H9 (cell line): Measurements from ENCODE around the gene HMGB1. TPM values are rescaled to one million over a fixed set of nuclear protein-coding genes. Genes with fewer than 3 reads are reported as not detected.

ENCODE experiments used
- DNase-seq: peaks from one replicate; pipeline ENCODE4 v3.0.0-alpha.2; 2017
- H2AFZ ChIP-seq: one replicate; pipeline ENCODE4 v1.6.1; 2013; ENCODE audit warnings: mild to moderate bottlenecking, low read length, control low read depth, moderate library complexity
- H2AK5ac ChIP-seq: 2 replicates; pipeline ENCODE4 v1.6.1; 2013; ENCODE audit warnings: low read length, control low read depth, mixed read lengths; ENCODE audit not compliant: insufficient read length
- H2BK120ac ChIP-seq: one replicate; pipeline ENCODE4 v1.6.1; 2013; ENCODE audit warnings: low read depth, mild to moderate bottlenecking, low read length, control low read depth, inconsistent platforms; ENCODE audit not compliant: poor library complexity, severe bottlenecking
- H2BK12ac ChIP-seq: 2 replicates; pipeline ENCODE4 v1.6.1; 2013; ENCODE audit warnings: low read length, control low read depth, mixed read lengths, low read depth; ENCODE audit not compliant: insufficient read length
- H2BK15ac ChIP-seq: 2 replicates; pipeline ENCODE4 v1.6.1; 2013; ENCODE audit warnings: low read depth, low read length, control low read depth
- H2BK20ac ChIP-seq: one replicate; pipeline ENCODE4 v1.6.1; 2013; ENCODE audit warnings: low read depth, mild to moderate bottlenecking, low read length, control low read depth, inconsistent platforms; ENCODE audit not compliant: poor library complexity, severe bottlenecking
- H2BK5ac ChIP-seq: 2 replicates; pipeline ENCODE4 v1.6.1; 2013; ENCODE audit warnings: low read length, control low read depth, mixed read lengths; ENCODE audit not compliant: insufficient read length
- H3K14ac ChIP-seq: 2 replicates; pipeline ENCODE4 v1.6.1; 2013; ENCODE audit warnings: low read length, control low read depth; ENCODE audit not compliant: insufficient read depth
- H3K18ac ChIP-seq: 2 replicates; pipeline ENCODE4 v1.6.1; 2013; ENCODE audit warnings: low read depth, mild to moderate bottlenecking, mixed read lengths, low read length, control low read depth; ENCODE audit not compliant: insufficient read length
- H3K23ac ChIP-seq: 2 replicates; pipeline ENCODE4 v1.6.1; 2013; ENCODE audit warnings: low read length, control low read depth, mixed read lengths, low read depth; ENCODE audit not compliant: insufficient read length
- H3K23me2 ChIP-seq: 2 replicates; pipeline ENCODE4 v1.6.1; 2013; ENCODE audit warnings: low read depth, mild to moderate bottlenecking, mixed read lengths, low read length, control low read depth; ENCODE audit not compliant: insufficient read length, poor library complexity, severe bottlenecking
- H3K27ac ChIP-seq: 2 replicates; pipeline ENCODE4 v1.5.1; 2013; ENCODE audit warnings: low read length, control low read depth, mixed read lengths, low read depth; ENCODE audit not compliant: insufficient read length
- H3K27me3 ChIP-seq: 2 replicates; pipeline ENCODE4 v1.6.1; 2013; ENCODE audit warnings: low read length, control low read depth, inconsistent platforms; ENCODE audit not compliant: insufficient read depth
- H3K4ac ChIP-seq: 2 replicates; pipeline ENCODE4 v1.6.1; 2013; ENCODE audit warnings: low read depth, mild to moderate bottlenecking, control low read depth, inconsistent platforms, low read length, moderate library complexity
- H3K4me1 ChIP-seq: 2 replicates; pipeline ENCODE4 v1.6.1; 2013; ENCODE audit warnings: low read length, control low read depth, inconsistent platforms; ENCODE audit not compliant: insufficient read depth
- H3K4me2 ChIP-seq: 2 replicates; pipeline ENCODE4 v1.6.1; 2013; ENCODE audit warnings: low read length, control low read depth, mixed read lengths; ENCODE audit not compliant: insufficient read length, insufficient read depth
- H3K56ac ChIP-seq: 2 replicates; pipeline ENCODE4 v1.6.1; 2013; ENCODE audit warnings: low read depth, mild to moderate bottlenecking, mixed read lengths, low read length, control low read depth; ENCODE audit not compliant: insufficient read length
- H3K79me1 ChIP-seq: 2 replicates; pipeline ENCODE4 v1.6.1; 2013; ENCODE audit warnings: low read depth, mild to moderate bottlenecking, moderate library complexity, low read length, control low read depth, inconsistent platforms; ENCODE audit not compliant: insufficient read depth, poor library complexity, severe bottlenecking
- H3K79me2 ChIP-seq: 2 replicates; pipeline ENCODE4 v1.6.1; 2013; ENCODE audit warnings: low read length, control low read depth, inconsistent platforms; ENCODE audit not compliant: insufficient read depth
- H3K9ac ChIP-seq: 2 replicates; pipeline ENCODE4 v1.6.1; 2013; ENCODE audit warnings: low read length, control low read depth, mixed read lengths; ENCODE audit not compliant: insufficient read length; ENCODE audit errors: extremely low read depth
- H3K9me3 ChIP-seq: one replicate; pipeline ENCODE4 v1.6.1; 2013; ENCODE audit warnings: low read depth, low read length, inconsistent platforms; ENCODE audit not compliant: control insufficient read depth
- H3T11ph ChIP-seq: one replicate; pipeline ENCODE4 v1.6.1; 2013; ENCODE audit warnings: mild to moderate bottlenecking, low read length, control low read depth, inconsistent platforms
- H4K20me1 ChIP-seq: one replicate; pipeline ENCODE4 v1.6.1; 2013; ENCODE audit not compliant: control insufficient read depth, insufficient read length, insufficient read depth
- H4K5ac ChIP-seq: 2 replicates; pipeline ENCODE4 v1.6.1; 2013; ENCODE audit warnings: low read depth, mild to moderate bottlenecking, mixed read lengths, low read length, control low read depth; ENCODE audit not compliant: insufficient read length
- H4K8ac ChIP-seq: replicated peaks from 2 replicates; pipeline ENCODE4 v1.6.1; 2013; ENCODE audit warnings: low read length, control low read depth, mixed read lengths, low read depth; ENCODE audit not compliant: insufficient read length
- H4K91ac ChIP-seq: 2 replicates; pipeline ENCODE4 v1.6.1; 2013; ENCODE audit warnings: low read depth, mild to moderate bottlenecking, moderate library complexity, mixed read lengths, low read length, control low read depth; ENCODE audit not compliant: insufficient read length
- H3K27ac Mint-ChIP-seq, 3 experiments: 2 replicates in 2 of 3; 3 replicates in 1 of 3; pipeline ENCODE4 v1.8.0; 2020 to 2021; ENCODE audit warnings: mixed read lengths in 3 of 3, mild to moderate bottlenecking in 1 of 3, moderate library complexity in 1 of 3
- H3K27me3 Mint-ChIP-seq: 2 replicates; pipeline ENCODE4 v1.8.0; 2021; ENCODE audit warnings: low read depth, mild to moderate bottlenecking, moderate library complexity, mixed read lengths
- H3K36me3 Mint-ChIP-seq, 3 experiments: 2 replicates in 2 of 3; 3 replicates in 1 of 3; pipeline ENCODE4 v1.8.0; 2020 to 2021; ENCODE audit warnings: low read depth in 3 of 3, mixed read lengths in 3 of 3; ENCODE audit not compliant: insufficient read depth in 1 of 3
- H3K4me1 Mint-ChIP-seq, 2 experiments: 2 replicates each; pipeline ENCODE4 v1.8.0; 2020; ENCODE audit warnings: mixed read lengths in 2 of 2
- H3K4me3 Mint-ChIP-seq, 2 experiments: 2 replicates in 1 of 2; 3 replicates in 1 of 2; pipeline ENCODE4 v1.8.0; 2020 to 2021; ENCODE audit warnings: mild to moderate bottlenecking in 2 of 2, mixed read lengths in 2 of 2, moderate library complexity in 1 of 2
- H3K9me3 Mint-ChIP-seq, 2 experiments: 2 replicates in 1 of 2; 3 replicates in 1 of 2; pipeline ENCODE4 v1.8.0; 2020; ENCODE audit warnings: mild to moderate bottlenecking in 2 of 2, mixed read lengths in 2 of 2, moderate library complexity in 1 of 2
- WGBS: extraction: QIAGEN DNeasy Blood & Tissue Kit; methylation state at CpG from one replicate; pipeline ENCODE4 v1.1.7; 2013; ENCODE audit warnings: missing lambda C conversion rate, low lambda C conversion rate, mixed read lengths; ENCODE audit not compliant: insufficient read length; ENCODE audit errors: extremely low coverage; 5-methylcytosine and 5-hydroxymethylcytosine counted together
- total RNA-seq: library from RNA; stranded (reverse); gene quantifications from 2 replicates; pipeline ENCODE4 v1.2.1, GENCODE V29; 2021
- TF ChIP-seq, protein P1 (sequence below): fragments of 200-600 bp; sonication (generic); conservative IDR thresholded peaks from 3 replicates; pipeline ENCODE4 v1.8.0; 2021; ENCODE audit warnings: antibody characterized with exemption, mild to moderate bottlenecking

Gene HMGB1
- total RNA-seq, 1 experiment from 2014 or later = 688 TPM

DNA sequence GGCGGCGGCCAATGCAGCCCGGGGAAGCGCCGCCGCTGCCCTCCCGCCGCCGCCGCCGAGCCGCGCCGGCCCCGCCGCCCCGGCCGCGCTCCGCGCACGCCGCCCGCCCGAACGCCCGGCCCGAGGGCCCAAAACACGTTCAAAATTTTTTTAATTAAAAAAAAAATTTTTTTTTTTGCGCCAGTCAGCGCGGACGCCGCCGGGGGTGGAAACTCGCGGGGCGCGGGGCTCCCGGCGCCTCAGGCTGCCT is 468 bp downstream of the HMGB1 start:
- Histone ChIP-seq H3K4me1 (peaks cover 3% of the 10 kb centered on the region; the same call in 1 of the 2 replicates), H3K27me3 (no peaks in the 10 kb centered on the region), H3K18ac (no peak overlapping the region), H2BK12ac (no peak overlapping the region), H4K5ac (no peak overlapping the region), H2AFZ (no peak overlapping the region), H3K56ac (no peak overlapping the region), H3K79me2 (peaks cover 7% of the 10 kb centered on the region; the same call in 1 of the 2 replicates), H3K79me1 (no peaks in the 10 kb centered on the region), H2BK5ac (no peak overlapping the region), H2BK20ac (no peak overlapping the region), H3K4ac (no peak overlapping the region), H3K9ac (peak overlapping the region; percentile 77), H3T11ph (no peak overlapping the region), H2BK120ac (no peak overlapping the region), H4K20me1 (no peaks in the 10 kb centered on the region), H4K8ac (no peak overlapping the region), H2AK5ac (no peak overlapping the region), H2BK15ac (no peak overlapping the region), H3K9me3 (no peaks in the 10 kb centered on the region), H3K14ac (peak overlapping the region; percentile 82), H3K4me2 (no peak overlapping the region), H3K27ac (no peak overlapping the region), H3K23me2 (peaks cover 4% of the 10 kb centered on the region), H4K91ac (no peak overlapping the region), H3K23ac (no peak overlapping the region)
- no peak overlapping the region for H3K4me3 Mint-ChIP-seq
- no peak for DNase-seq
- H3K36me3 Mint-ChIP-seq = peaks cover 24 to 33% (median 30%) of the 10 kb centered on the region in 3 experiments
- H3K4me1 Mint-ChIP-seq = peaks cover 10 to 22% of the 10 kb centered on the region in 2 experiments
- TF ChIP-seq, protein P1, sequence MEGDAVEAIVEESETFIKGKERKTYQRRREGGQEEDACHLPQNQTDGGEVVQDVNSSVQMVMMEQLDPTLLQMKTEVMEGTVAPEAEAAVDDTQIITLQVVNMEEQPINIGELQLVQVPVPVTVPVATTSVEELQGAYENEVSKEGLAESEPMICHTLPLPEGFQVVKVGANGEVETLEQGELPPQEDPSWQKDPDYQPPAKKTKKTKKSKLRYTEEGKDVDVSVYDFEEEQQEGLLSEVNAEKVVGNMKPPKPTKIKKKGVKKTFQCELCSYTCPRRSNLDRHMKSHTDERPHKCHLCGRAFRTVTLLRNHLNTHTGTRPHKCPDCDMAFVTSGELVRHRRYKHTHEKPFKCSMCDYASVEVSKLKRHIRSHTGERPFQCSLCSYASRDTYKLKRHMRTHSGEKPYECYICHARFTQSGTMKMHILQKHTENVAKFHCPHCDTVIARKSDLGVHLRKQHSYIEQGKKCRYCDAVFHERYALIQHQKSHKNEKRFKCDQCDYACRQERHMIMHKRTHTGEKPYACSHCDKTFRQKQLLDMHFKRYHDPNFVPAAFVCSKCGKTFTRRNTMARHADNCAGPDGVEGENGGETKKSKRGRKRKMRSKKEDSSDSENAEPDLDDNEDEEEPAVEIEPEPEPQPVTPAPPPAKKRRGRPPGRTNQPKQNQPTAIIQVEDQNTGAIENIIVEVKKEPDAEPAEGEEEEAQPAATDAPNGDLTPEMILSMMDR = no peak
- peaks cover 3% of the 10 kb centered on the region in 2 experiments; a peak in 3 of 5 replicates for H3K9me3 Mint-ChIP-seq
- H3K27me3 Mint-ChIP-seq = peaks cover 3% of the 10 kb centered on the region; the same call in 1 of the 2 replicates
- H3K27ac Mint-ChIP-seq = no peak overlapping the region
- WGBS = no CpG with 5 or more reads among the region's 41 CpGs
